GM18507 (cell line): ENCODE measurements around the gene CLMN.

Experiments
- DNase-seq: peaks from one replicate; pipeline ENCODE4 v3.0.0; 2011; ENCODE audit warnings: low read depth; ENCODE audit not compliant: insufficient read length; ENCODE audit errors: extremely low spot score
- FAIRE-seq: peaks from 2 replicates; lab custom pipeline; 2011; peaks lifted over from hg19 to GRCh38; lab: Jason Lieb, UNC

The CLMN gene

GRCh38 chr14:95255013-95255412, 64.7 kb downstream of the CLMN start:
- FAIRE-seq (no peak), DNase-seq (no peak)

DNA sequence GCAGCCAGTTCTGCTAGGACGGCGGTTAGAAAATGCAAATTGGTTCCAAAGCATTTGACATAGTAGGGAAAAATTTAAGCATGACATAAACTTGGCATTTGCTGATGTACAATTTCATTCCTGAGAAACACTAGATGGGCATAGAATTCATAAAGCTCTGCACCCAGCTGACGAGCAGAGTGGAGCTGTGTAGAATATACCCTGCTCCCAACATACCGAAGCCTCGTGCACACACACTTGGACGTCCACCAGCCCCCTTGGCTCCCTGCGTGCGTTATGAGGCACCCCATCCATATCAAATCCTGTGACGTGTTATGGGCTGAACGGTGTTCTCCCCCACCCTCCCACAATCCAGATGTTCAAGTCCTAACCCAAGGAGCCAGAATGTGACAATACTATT, 65.4 kb downstream of the CLMN start:
- DNase-seq (no peak), FAIRE-seq (no peak)

DNA sequence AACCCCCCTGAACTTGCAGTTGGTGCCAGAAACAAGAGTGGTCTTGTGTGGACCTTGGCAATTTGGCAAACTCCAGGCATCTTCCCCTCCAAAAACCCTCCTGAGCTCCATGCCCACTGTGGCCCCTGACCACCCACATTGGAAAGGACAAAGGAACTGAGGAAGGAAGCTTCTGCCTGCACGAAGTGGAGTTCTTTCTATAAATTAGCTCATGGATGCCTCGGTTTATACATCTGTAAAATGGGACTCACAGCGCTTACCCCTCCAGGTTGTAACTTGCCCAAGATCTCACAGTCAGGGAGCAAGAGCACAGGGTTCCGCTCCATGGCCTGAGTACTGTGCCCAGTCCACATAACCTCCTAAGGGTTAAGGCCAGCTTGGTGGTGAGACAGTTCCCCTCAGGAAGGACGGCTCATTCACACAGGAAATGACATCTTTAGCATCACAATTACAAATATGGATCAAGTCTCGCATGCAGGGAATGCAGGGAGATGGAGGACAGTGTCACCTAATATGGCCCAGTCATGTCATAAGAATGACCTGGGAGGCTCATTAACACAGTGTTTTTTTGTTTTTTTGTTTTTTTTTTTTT, 66.6 kb downstream of the CLMN start:
- no peak for FAIRE-seq
- DNase-seq = no peak

DNA sequence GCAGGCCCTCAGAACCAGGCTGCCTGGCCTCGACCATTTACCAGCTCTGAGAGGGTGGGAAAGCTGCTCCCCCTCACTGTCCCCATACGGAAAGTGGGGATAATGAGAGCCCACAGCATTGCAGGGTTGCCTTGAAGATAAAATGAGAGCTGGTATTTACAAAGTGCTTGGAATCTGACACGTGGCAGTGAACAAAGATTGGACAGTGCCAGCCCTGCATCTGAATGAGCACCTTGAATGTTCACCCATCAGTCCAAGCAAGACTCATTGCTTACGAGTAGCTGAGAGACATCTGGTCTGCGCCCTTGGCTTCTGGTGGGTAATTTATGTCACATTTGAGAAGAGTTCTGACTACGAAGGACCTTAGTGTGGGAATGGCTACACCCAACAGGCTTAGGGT, 67.5 kb downstream of the CLMN start:
- FAIRE-seq (no peak), DNase-seq (no peak)

GRCh38 chr14:95250936-95251335, 68.8 kb downstream of the CLMN start:
- no peak for DNase-seq
- no peak for FAIRE-seq

DNA sequence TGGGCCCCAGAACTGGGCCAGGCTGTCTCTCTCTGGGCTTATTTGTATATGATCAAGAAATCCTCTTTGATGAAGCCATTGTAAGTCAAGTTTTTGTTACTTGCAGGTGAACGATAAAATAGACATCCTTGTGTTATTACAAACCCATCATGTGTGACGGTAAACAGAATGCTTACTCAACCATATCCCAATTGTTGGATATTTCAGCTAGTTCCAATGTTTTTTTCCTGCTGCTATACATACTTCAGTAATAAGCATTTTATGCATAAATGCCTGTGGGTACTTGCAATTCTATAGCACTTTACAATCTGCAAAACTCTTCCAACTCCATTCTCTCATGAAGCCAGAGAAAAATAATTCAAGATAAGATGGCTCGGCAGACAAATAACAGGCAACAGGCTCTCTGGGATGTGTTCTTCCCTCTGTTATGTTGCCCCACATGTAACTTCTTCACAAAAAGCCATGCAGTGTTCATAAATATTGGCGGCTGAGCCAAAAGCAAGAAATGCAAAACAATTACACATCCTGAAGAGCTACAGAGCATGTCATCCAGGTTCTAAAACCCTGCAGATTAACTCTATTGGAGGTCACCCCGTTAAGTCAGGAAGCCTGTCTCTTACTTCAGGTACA, 69.5 kb downstream of the CLMN start:
- FAIRE-seq (no peak), DNase-seq (no peak)

DNA sequence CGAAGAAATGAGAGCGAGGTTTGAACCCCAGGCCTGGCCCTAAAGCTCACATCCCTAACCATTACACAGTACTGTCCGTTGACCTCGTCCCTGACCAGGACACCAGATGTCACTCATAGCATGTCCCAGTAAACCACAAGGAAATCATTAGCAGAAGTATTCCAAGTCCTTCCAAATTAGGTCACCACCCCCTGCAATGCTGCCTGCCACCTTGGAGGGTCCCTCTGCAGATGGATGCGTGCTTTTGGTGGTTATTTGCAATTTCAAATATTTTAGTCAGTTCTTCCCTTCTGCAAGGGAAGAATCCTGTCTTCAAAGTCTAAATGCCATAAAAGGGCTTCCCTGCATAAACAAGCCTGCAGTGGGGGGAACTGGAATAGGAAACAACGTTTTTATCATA, 71.3 kb downstream of the CLMN start:
- DNase-seq (no peak), FAIRE-seq (no peak)

DNA sequence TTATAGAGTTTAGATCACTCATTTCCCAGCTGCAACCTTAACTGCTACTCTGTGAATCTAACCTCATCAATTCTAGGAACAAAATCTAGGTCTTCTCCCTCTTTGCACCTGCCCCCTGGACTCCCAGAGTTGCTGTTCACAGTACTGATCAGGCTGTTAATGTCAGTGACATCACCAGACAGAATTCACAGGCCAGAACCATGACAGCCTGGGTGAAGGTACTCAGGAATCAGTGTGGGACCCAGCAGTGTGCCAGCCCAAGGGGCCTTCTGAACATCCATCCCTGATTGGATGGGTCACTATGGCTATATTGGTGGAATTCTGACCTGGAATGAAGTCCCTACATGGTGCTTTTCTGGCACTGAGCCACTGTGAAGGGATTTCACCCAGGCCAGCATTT, 72.8 kb downstream of the CLMN start:
- no peak for FAIRE-seq
- DNase-seq = no peak

GRCh38 chr14:95245334-95245733, 74.4 kb downstream of the CLMN start:
- FAIRE-seq (no peak), DNase-seq (no peak)

DNA sequence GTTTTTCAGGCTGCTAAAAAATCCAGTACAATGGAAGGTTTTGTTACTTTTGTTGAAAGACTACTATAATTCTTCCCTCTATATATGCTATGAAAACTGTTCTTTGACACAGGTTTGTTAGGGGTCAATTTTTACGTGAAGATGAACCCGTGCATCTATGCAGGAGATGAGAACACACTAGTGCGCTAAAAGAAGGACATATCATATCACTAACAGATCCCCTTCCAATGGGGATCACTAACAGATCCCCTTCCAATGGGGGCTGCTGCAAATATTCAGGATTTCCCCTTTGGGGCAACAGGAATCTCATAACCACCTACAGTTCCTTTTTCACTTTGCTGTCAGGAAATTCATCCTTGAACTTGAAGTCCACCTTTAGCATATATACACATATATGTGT, 75.1 kb downstream of the CLMN start:
- DNase-seq = no peak
- FAIRE-seq = no peak

GRCh38 chr14:95242870-95243269, 76.8 kb downstream of the CLMN start:
- DNase-seq (no peak), FAIRE-seq (no peak)

GRCh38 chr14:95240859-95241813, 78.6 kb downstream of the CLMN start:
- no peak for FAIRE-seq

DNA sequence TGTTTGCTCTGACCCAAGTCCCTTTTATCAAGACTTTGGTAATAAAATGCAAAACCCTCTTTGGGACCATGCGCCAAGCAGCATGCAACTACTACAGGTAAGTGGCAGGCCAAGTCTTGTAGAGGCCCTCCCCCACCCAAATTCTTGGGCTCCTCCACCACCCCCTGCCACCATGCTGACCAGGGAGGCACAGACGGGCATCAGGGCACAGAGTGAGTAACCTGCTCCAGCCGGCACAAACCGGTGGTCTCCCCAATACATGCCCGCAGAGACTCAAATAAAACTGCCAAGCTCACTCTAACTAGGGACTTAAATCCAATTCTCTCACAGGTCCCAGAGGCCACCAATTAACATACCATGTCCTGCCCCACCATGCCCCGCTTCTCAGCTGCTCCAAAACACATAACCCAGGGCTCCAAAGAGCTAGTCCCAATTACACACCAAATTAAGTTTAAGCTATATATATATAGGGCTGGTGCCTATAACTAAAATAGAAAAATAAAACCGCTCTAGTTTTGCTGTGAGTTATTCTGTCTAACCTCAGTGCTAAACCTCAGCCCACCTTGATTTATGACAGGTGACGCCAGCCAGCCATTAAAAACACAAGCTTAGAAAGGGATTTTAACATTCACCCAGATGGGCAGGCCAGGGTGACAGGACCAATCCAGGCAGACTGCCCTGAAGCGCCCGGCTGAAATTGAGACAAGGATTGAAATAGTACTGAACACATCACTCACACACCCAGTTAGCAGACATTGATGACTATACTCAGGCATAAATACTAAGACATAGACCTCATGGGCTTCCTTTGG, 81.0 kb downstream of the CLMN start:
- FAIRE-seq = no peak
- no peak for DNase-seq

More at GRCh38 chr14:95240859-95241813, 78.6 kb downstream of the CLMN start:
- DNase-seq = no peak

GRCh38 chr14:95237958-95238340, 81.8 kb downstream of the CLMN start:
- no peak for FAIRE-seq
- no peak for DNase-seq

GRCh38 chr14:95237121-95237957, 82.4 kb downstream of the CLMN start:
- no peak for FAIRE-seq
- no peak for DNase-seq

GRCh38 chr14:95236221-95236620, 83.5 kb downstream of the CLMN start:
- no peak for FAIRE-seq

DNA sequence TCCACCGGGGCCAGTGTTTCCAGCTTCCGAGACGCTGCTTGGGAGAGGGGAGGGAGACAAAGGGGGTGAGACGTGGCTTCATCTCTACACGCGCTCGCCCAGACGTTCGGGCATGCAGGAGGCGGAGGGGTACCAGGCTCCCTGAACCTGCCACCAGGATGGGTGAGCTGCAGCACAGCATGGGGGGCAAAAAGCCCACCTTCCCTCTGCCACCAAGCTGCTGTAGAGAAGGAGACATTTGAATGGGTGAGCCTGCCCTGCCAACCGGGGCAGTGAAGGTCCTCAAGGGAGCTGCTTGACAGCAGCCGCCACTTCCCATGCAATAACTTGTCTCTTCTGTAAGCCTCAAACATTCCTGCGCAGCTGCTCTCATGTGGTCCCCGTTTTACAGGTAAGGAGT, 83.9 kb downstream of the CLMN start:
- FAIRE-seq (no peak), DNase-seq (no peak)

More at GRCh38 chr14:95236221-95236620, 83.5 kb downstream of the CLMN start:
- DNase-seq = no peak

DNA sequence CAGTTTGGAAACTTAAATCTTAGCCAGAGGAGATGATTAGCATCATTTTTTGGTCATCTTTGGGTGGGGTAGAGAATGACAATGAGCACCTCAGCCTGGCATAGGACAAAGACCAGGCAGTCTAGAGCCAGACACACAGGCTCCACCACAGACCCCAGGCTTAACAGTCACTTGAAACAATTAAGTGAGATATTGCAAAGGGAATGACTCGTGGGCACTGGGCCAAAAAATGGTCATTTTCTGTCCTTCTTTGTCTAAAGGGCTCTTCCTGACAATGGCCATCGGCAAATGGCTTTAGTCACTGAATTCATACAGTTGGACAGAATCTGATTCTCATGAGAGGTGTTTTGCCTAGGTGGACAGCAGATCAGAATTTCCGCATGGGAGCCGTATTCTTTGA, 84.4 kb downstream of the CLMN start:
- DNase-seq (no peak), FAIRE-seq (no peak)

GRCh38 chr14:95234426-95234825, 85.3 kb downstream of the CLMN start:
- no peak for DNase-seq
- no peak for FAIRE-seq
